Measurements from ENCODE around the gene CACNG7.

DNA sequence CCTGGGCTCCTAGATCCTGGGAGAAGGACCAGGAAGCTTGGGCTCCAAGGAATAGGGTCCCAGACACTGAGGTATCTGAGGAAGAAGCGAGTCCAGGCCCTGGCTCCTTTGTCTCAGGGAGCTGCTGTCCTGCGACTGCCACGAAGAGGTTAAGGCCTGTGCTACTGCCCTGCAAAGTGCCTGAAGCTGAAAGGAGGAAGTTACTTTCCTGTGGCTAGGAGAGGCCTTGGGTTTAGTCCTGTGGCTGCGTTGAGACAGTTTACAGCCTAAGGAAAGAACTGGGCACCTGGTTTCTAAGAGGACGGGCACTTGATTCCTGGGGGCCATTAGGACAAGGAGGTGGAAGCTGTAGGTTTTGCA, 38.6 kb upstream of the CACNG7 start:
- TF ChIP-seq, protein P1, sequence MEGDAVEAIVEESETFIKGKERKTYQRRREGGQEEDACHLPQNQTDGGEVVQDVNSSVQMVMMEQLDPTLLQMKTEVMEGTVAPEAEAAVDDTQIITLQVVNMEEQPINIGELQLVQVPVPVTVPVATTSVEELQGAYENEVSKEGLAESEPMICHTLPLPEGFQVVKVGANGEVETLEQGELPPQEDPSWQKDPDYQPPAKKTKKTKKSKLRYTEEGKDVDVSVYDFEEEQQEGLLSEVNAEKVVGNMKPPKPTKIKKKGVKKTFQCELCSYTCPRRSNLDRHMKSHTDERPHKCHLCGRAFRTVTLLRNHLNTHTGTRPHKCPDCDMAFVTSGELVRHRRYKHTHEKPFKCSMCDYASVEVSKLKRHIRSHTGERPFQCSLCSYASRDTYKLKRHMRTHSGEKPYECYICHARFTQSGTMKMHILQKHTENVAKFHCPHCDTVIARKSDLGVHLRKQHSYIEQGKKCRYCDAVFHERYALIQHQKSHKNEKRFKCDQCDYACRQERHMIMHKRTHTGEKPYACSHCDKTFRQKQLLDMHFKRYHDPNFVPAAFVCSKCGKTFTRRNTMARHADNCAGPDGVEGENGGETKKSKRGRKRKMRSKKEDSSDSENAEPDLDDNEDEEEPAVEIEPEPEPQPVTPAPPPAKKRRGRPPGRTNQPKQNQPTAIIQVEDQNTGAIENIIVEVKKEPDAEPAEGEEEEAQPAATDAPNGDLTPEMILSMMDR (conservative IDR thresholded peaks at IDR 0.05; ENCODE audit: low read length), result no peak
- TF ChIP-seq EZH2phosphoT487 (IDR thresholded peaks at IDR 0.05; ENCODE audit: borderline replicate concordance, low read depth, low read length), result no peak

All from OCI-LY7 (cell line).